ENCODE measurements around the gene CYP1A2. TPM values are rescaled to one million over a fixed set of nuclear protein-coding genes. Genes with fewer than 3 reads are reported as not detected.
A peak's percentile ranks its signal among the peaks of the same experiment; 100 is the strongest.

Gene CYP1A2
- total RNA-seq, 1 donor = not detected

DNA sequence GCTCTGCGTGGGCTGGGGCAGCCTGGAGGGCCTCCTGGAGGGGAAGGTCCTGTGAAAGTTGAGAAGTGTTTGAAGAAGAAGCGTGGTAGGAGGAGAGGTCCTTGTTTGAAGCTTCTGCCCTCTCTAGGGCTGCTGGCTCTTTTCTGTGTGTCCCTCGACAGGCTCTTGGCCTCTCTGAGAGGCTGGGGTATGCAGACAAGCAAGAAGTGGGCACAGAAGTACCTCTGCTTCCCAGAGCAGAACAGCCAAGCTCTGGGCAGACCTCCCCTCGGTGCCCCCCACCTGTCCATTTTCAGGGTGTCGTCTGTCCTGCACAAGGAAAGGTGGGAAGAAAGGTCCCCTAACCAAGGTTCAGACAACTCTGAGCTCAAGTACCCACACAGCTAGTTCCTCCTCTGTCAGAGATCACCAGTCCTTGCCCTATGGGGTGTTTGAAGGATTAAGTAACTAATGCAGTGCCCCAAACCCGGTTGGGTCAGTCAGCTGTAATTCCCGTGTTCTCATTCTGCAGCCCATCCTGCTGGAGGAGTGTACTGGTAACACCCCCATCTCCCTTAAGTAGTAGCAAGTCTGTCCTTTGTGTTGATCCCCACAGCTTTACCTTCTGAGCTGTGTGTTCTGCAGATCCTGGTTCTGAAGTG, 39.5 kb downstream of the CYP1A2 start:
- peak overlapping the region; percentile 70 for H3K27ac ChIP-seq (ENCODE audit: low read depth, low read length)
- no peaks in the 10 kb centered on the region for H3K36me3 ChIP-seq (ENCODE audit: insufficient read depth, low read length)
- TF ChIP-seq, protein P1, sequence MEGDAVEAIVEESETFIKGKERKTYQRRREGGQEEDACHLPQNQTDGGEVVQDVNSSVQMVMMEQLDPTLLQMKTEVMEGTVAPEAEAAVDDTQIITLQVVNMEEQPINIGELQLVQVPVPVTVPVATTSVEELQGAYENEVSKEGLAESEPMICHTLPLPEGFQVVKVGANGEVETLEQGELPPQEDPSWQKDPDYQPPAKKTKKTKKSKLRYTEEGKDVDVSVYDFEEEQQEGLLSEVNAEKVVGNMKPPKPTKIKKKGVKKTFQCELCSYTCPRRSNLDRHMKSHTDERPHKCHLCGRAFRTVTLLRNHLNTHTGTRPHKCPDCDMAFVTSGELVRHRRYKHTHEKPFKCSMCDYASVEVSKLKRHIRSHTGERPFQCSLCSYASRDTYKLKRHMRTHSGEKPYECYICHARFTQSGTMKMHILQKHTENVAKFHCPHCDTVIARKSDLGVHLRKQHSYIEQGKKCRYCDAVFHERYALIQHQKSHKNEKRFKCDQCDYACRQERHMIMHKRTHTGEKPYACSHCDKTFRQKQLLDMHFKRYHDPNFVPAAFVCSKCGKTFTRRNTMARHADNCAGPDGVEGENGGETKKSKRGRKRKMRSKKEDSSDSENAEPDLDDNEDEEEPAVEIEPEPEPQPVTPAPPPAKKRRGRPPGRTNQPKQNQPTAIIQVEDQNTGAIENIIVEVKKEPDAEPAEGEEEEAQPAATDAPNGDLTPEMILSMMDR (IDR thresholded peaks at IDR 0.05; ENCODE audit: extremely low read depth, low read depth, low read length) = no peak
- H3K9me3 ChIP-seq (ENCODE audit: low read depth, low read length) = no peaks in the 10 kb centered on the region
- H3K4me3 ChIP-seq (ENCODE audit: insufficient read depth, low read length) = no peak overlapping the region
- H4K20me1 ChIP-seq (ENCODE audit: insufficient read depth, low read length) = peaks cover 77% of the 10 kb centered on the region
- peaks cover 66% of the 10 kb centered on the region for H3K4me1 ChIP-seq (ENCODE audit: insufficient read depth, low read length)
- peak overlapping the region; percentile 16 for H3K4me2 ChIP-seq (ENCODE audit: insufficient read depth, low read length)
- H3K79me2 ChIP-seq (ENCODE audit: insufficient read depth, low read length) = peaks cover 99% of the 10 kb centered on the region
- DNase-seq (ENCODE audit: insufficient read length, low spot score, missing footprints) = no peak
- H3K27me3 ChIP-seq (ENCODE audit: insufficient read depth, low read length) = no peaks in the 10 kb centered on the region
- no peak overlapping the region for H2AFZ ChIP-seq (ENCODE audit: low read length)

DNA sequence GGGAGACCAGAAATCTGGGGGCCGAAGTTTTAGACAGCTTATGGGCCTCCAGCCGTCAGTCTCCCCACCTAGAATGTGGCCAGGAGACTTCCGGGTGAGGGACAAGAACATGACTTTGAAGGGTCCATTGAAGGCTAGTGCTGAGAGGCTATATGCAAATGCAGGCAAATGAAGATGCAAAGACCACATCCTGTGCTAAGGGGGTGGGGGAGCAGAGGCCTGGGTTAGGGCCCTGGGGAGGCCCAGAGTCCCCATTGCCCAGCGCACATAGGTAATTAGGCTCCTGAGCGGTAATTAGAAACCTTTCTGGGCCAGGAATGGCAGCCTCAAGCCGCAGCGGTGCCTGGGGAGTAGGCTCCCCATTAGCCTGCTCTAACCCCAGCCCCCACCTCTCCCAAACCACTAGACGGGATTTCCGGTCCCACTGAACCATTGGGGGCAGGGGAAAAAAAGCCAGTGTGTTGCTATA, 40.1 kb downstream of the CYP1A2 start:
- TF ChIP-seq, protein P1 (IDR thresholded peaks at IDR 0.05; ENCODE audit: extremely low read depth, low read depth, low read length) = no peak
- no peaks in the 10 kb centered on the region for H3K9me3 ChIP-seq (ENCODE audit: low read depth, low read length)
- H3K4me3 ChIP-seq (ENCODE audit: insufficient read depth, low read length) = no peak overlapping the region
- peaks cover 66% of the 10 kb centered on the region for H3K4me1 ChIP-seq (ENCODE audit: insufficient read depth, low read length)
- peak overlapping the region; percentile 81 for H3K27ac ChIP-seq (ENCODE audit: low read depth, low read length)
- H3K36me3 ChIP-seq (ENCODE audit: insufficient read depth, low read length) = no peaks in the 10 kb centered on the region
- peak overlapping the region; percentile 16 for H3K4me2 ChIP-seq (ENCODE audit: insufficient read depth, low read length)
- H3K27me3 ChIP-seq (ENCODE audit: insufficient read depth, low read length) = no peaks in the 10 kb centered on the region
- no peak for DNase-seq (ENCODE audit: insufficient read length, low spot score, missing footprints)
- H4K20me1 ChIP-seq (ENCODE audit: insufficient read depth, low read length) = peaks cover 77% of the 10 kb centered on the region
- H2AFZ ChIP-seq (ENCODE audit: low read length) = no peak overlapping the region
- H3K79me2 ChIP-seq (ENCODE audit: insufficient read depth, low read length) = peaks cover 99% of the 10 kb centered on the region

DNA sequence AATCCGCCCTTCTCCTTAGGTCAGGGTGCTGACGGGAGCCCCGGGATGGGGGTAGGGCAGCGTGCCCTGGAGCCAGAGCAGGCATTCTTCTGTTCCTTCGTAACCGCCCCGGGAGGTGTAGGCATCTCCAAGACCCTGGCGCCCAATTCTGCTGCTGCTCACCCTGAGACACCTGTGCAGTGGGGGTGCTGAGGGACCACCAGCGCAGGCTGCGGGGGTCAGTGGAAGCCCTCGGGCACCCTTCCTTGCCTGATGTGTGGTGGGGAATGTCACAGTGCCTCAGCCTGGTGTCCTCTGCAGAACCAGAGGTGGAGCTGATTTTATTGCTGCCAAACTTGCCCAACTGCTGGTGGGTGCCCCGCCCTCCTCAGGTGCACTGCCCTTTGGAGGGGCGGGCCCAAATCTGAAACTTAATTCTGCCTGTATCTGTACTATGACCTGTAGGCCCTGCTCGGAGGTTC, 40.6 kb downstream of the CYP1A2 start:
- Histone ChIP-seq H4K20me1 (ENCODE audit: insufficient read depth, low read length) (peaks cover 74% of the 10 kb centered on the region), H3K27me3 (ENCODE audit: insufficient read depth, low read length) (no peaks in the 10 kb centered on the region), H3K36me3 (ENCODE audit: insufficient read depth, low read length) (no peaks in the 10 kb centered on the region), H3K4me1 (ENCODE audit: insufficient read depth, low read length) (peaks cover 62% of the 10 kb centered on the region), H3K4me3 (ENCODE audit: insufficient read depth, low read length) (no peak overlapping the region), H2AFZ (ENCODE audit: low read length) (no peak overlapping the region), H3K27ac (ENCODE audit: low read depth, low read length) (peak overlapping the region; percentile 81), H3K9me3 (ENCODE audit: low read depth, low read length) (no peaks in the 10 kb centered on the region), H3K4me2 (ENCODE audit: insufficient read depth, low read length) (peak overlapping the region; percentile 16), H3K79me2 (ENCODE audit: insufficient read depth, low read length) (peaks cover 98% of the 10 kb centered on the region)
- TF ChIP-seq, protein P1 (IDR thresholded peaks at IDR 0.05; ENCODE audit: extremely low read depth, low read depth, low read length) = no peak
- no peak for DNase-seq (ENCODE audit: insufficient read length, low spot score, missing footprints)

DNA sequence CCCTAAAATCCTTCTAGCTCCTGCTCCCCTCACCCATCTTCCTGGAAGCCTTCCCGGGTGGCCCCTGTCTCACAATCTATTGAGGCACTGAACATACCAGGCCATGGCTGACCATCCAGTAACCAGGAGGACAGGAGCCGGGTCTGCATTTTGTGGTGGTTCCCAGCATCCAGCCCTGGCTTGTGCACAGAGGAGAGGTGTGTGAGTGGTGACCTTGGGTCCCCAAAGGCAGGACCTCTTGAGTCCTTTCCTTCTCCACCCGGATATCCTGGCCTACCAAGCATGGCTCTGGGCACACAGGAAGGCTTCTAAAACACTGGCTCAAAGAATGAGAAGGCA, 41.1 kb downstream of the CYP1A2 start:
- peak overlapping the region; percentile 5 for H3K4me3 ChIP-seq (ENCODE audit: insufficient read depth, low read length)
- H4K20me1 ChIP-seq (ENCODE audit: insufficient read depth, low read length) = peaks cover 73% of the 10 kb centered on the region
- H3K36me3 ChIP-seq (ENCODE audit: insufficient read depth, low read length) = no peaks in the 10 kb centered on the region
- no peak overlapping the region for H2AFZ ChIP-seq (ENCODE audit: low read length)
- no peaks in the 10 kb centered on the region for H3K27me3 ChIP-seq (ENCODE audit: insufficient read depth, low read length)
- peaks cover 62% of the 10 kb centered on the region for H3K4me1 ChIP-seq (ENCODE audit: insufficient read depth, low read length)
- no peak for DNase-seq (ENCODE audit: insufficient read length, low spot score, missing footprints)
- peak overlapping the region; percentile 81 for H3K27ac ChIP-seq (ENCODE audit: low read depth, low read length)
- peaks cover 98% of the 10 kb centered on the region for H3K79me2 ChIP-seq (ENCODE audit: insufficient read depth, low read length)
- no peaks in the 10 kb centered on the region for H3K9me3 ChIP-seq (ENCODE audit: low read depth, low read length)
- TF ChIP-seq, protein P1 (IDR thresholded peaks at IDR 0.05; ENCODE audit: extremely low read depth, low read depth, low read length) = no peak
- H3K4me2 ChIP-seq (ENCODE audit: insufficient read depth, low read length) = peak overlapping the region; percentile 61
